Transverse colon (tissue), 4 donors: ENCODE data around the gene NFKBIZ.

ENCODE experiments used
- CTCF ChIP-seq, 5 experiments: fragments of 200-600 bp in 3 of 5; fragments of 450-650 bp in 2 of 5; sonication (generic) in 3 of 5; IDR thresholded peaks; 1 replicate in 2 of 5; 2 replicates in 3 of 5; pipeline ENCODE4 v1.5.1; 2016 to 2017; ENCODE audit warnings: antibody characterized with exemption in 5 of 5, inconsistent platforms in 3 of 5, mild to moderate bottlenecking in 2 of 5, moderate library complexity in 1 of 5
- POLR2A ChIP-seq: fragments of 450-650 bp; IDR thresholded peaks from one replicate; pipeline ENCODE4 v1.6.1; 2016; ENCODE audit warnings: antibody characterized with exemption, mild to moderate bottlenecking, moderate library complexity
- POLR2AphosphoS5 ChIP-seq, 3 donors: sonication (generic); formaldehyde crosslinking; IDR thresholded peaks; one replicate each; pipeline ENCODE4 v1.6.1; 2016; ENCODE audit warnings: antibody characterized with exemption in 3 of 3

GRCh38 chr3:101842935-101843330, 6.4 kb upstream of the NFKBIZ start:
- TF ChIP-seq CTCF (IDR thresholded peaks at IDR 0.05), result no peak
- TF ChIP-seq POLR2A, result no peak
- no peak for TF ChIP-seq POLR2AphosphoS5 (IDR thresholded peaks at IDR 0.05)
